SK-N-MC (cell line): Measurements from ENCODE around the gene SEMA3A.

Source experiments
- EZH2 ChIP-seq: fragments of 200-600 bp; sonication (generic); IDR thresholded peaks from one replicate; pipeline ENCODE4 v1.6.1; 2017; ENCODE audit warnings: antibody characterized with exemption
- FOXP2 ChIP-seq: optimal IDR thresholded peaks from 2 replicates; pipeline ENCODE3; 2011; ENCODE audit warnings: mild to moderate bottlenecking, moderate library complexity; ENCODE audit not compliant: insufficient read depth; ENCODE audit errors: extremely low read length, control extremely low read depth
- POLR2AphosphoS5 ChIP-seq: IDR thresholded peaks from 2 replicates; pipeline ENCODE4 v1.6.1; 2012; ENCODE audit warnings: mild to moderate bottlenecking, low read depth, low read length, borderline replicate concordance

GRCh38 chr7:84194484-84195271 lies at the start of gene SEMA3A:
- TF ChIP-seq POLR2AphosphoS5 (no peak), EZH2 (no peak), FOXP2 (no peak)
